Activated CD8-positive, alpha-beta T cell treated with anti-CD3 and anti-CD28 coated beads for 36 hours (primary cell): Measurements from ENCODE around the gene ALG1. TPM values are rescaled to one million over a fixed set of nuclear protein-coding genes. Genes with fewer than 3 reads are reported as not detected.
A peak's percentile ranks its signal among the peaks of the same experiment; 100 is the strongest.

Experiments
- ATAC-seq: fragments of 200-7000 bp; cut with Tn5 transposase; one replicate; pipeline ENCODE4 v1.10.0; 2021; ENCODE audit warnings: mild to moderate bottlenecking, moderate library complexity
- CTCF ChIA-PET: fragments of 350-600 bp; sonication (Branson Sonifier 250); formaldehyde crosslinking; loops from one replicate; lab custom pipeline; 2021; ENCODE audit warnings: antibody characterized with exemption; lab: Charles Lee
- POLR2A ChIA-PET: fragments of 350-600 bp; sonication (Branson Sonifier 250); formaldehyde crosslinking; loops from one replicate; lab custom pipeline; 2021; ENCODE audit warnings: antibody characterized with exemption; lab: Charles Lee
- DNase-seq: peaks from one replicate; pipeline ENCODE4 v3.0.0-alpha.2; 2020
- H3K27ac Mint-ChIP-seq: one replicate; pipeline ENCODE4 v1.8.0; 2021; ENCODE audit warnings: mild to moderate bottlenecking, mixed read lengths
- H3K27me3 Mint-ChIP-seq: one replicate; pipeline ENCODE4 v1.8.0; 2021; ENCODE audit warnings: mixed read lengths
- H3K36me3 Mint-ChIP-seq: one replicate; pipeline ENCODE4 v1.8.0; 2021; ENCODE audit warnings: low read depth, mixed read lengths
- H3K4me1 Mint-ChIP-seq: one replicate; pipeline ENCODE4 v1.8.0; 2021; ENCODE audit warnings: low read depth, mixed read lengths
- H3K4me3 Mint-ChIP-seq: one replicate; pipeline ENCODE4 v1.8.0; 2021; ENCODE audit warnings: mild to moderate bottlenecking, moderate library complexity, mixed read lengths
- H3K9me3 Mint-ChIP-seq: one replicate; pipeline ENCODE4 v1.8.0; 2021; ENCODE audit warnings: mixed read lengths
- CTCF ChIP-seq: fragments of 200-600 bp; IDR thresholded peaks from one replicate; pipeline ENCODE4 v1.8.0; 2022; ENCODE audit warnings: antibody characterized with exemption, mild to moderate bottlenecking
- intact Hi-C: fragments of 100-400 bp; cut with micrococcal nuclease; formaldehyde crosslinking; loops from one replicate; pipeline ENCODE4 v1.10.0; 2022
- total RNA-seq, 2 experiments: library from RNA; stranded (reverse); gene quantifications; one replicate each; pipeline ENCODE4 v1.2.3, GENCODE V29; 2021

The ALG1 gene
- total RNA-seq, 2 experiments from 2014 or later: 16.8 to 17.2 TPM

DNA sequence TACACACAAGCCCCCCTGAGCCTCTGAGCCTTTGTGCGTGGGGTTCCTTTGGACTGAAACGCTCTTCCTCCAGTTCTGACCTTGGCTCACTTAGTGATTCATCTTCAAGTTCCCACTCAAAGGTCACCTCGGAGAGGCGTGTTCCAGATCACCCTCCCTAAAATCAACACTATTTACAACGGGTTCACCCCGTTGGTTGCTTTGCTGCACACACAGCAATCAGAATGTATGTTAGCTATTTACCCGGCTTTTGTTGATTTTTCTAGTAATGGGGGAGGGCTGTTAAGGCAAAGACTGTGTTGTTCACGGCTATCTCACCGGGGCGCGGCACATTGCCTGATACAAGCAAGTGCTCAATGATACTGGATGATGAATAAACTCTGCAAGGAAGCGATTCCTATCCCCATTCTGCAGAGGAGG lies 38.9 kb upstream of the ALG1 start:
- DNase-seq: no peak
- intact Hi-C loops: no loop called here
- TF ChIP-seq CTCF: no peak
- no peaks in the 10 kb centered on the region for H3K9me3 Mint-ChIP-seq
- H3K27ac Mint-ChIP-seq: peak overlapping the region; percentile 5
- H3K36me3 Mint-ChIP-seq: peaks cover 3% of the 10 kb centered on the region
- ChIA-PET POLR2A (interaction anchor here (0.8 to 1.3 kb wide), 2 partner anchors 12 to 33 kb away, joined by 3 to 5 read pairs; partner anchors contain the start of gene C16orf89), CTCF (interaction anchor here (1.7 kb wide), 1 partner anchor 59 kb away, joined by 5 read pairs; no protein-coding TSS in a partner anchor)
- no peak for ATAC-seq
- H3K27me3 Mint-ChIP-seq: no peaks in the 10 kb centered on the region
- peak overlapping the region; percentile 81 for H3K4me3 Mint-ChIP-seq
- H3K4me1 Mint-ChIP-seq: peaks cover 18% of the 10 kb centered on the region

DNA sequence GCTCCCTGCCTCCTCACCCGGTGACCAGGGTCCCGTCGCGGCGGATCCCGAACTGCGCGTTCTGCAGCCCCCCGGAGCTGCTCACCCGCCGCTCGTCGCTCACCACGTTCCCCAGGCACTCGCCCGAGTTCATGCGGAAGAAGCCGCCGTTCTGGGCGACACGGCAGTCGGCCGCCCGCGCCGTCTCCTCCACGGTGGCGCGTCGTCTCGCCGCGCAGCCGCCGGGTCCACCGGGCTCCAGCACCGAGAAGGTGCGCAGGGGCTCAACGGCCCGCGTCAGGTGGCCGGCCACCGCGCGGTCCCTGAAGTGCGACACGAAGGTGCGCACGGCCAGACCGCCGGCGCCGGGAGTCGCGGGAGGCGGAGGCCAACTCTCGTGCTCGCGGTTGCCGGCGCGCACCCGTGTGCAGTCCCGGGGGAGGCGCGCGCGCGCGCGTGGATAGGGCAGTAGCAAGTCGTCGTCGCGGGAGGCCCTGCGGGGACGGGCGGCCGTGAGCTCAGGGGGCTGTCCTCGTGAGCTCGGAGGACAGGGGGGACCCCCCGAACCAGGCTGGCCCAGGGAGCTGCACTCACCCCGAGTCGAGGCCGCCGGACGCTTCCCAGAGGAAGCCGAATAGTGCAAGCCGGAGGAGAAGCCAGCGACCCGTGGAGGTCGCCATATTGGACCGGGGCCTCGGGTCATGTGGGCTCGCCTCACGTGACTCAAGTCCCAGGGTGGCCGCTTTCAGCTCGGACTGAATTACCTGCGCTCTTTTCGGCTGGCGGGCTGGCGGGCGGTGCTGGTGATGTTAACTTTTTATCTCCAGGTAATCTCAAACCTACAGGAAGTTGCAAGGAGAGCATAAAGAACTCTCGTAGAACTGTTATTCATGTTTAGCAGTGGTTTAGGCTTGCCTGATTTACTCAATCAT lies 38.1 kb upstream of the ALG1 start, which contains the start of gene NAGPA:
Gene NAGPA, minus strand, starts transcription at position 680 of the 911 bp plus-strand sequence. Its CDS starts 21 bp downstream, at position 659.
- CTCF ChIA-PET: interaction anchor here (1.0 to 1.6 kb wide), 5 partner anchors 9 to 409 kb away, joined by 3 to 5 read pairs (median 4); partner anchors contain the start of gene MGRN1
- peak; percentile 93 for DNase-seq

DNA sequence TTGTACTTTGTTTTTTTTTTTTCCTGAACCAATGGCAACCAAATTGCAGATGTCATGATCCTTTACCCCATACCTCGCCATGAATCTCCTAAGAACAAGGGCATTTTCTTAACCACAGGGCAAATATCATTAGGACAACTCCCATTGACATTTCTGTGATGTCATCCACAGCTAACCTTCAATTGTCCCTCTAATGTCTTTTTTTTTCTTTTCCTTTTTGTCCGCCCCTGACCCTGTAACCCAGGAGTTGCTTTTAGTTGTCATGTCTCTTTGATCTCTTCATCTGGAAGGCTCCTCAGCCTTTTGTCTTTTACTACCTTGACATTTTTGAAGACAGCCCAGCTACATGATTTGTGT lies 37.5 kb upstream of the ALG1 start:
- ATAC-seq: no peak
- H3K27ac Mint-ChIP-seq: peak overlapping the region; percentile 78
- peaks cover 3% of the 10 kb centered on the region for H3K36me3 Mint-ChIP-seq
- ChIA-PET CTCF (interaction anchor here (1.0 to 1.6 kb wide), 5 partner anchors 9 to 410 kb away, joined by 3 to 5 read pairs (median 4); partner anchors contain the start of gene MGRN1), POLR2A (interaction anchor here (0.8 to 2.3 kb wide), 6 partner anchors 11 to 75 kb away, joined by 3 to 8 read pairs (median 3); partner anchors contain the start of gene ALG1)
- TF ChIP-seq CTCF: no peak
- peak overlapping the region; percentile 81 for H3K4me3 Mint-ChIP-seq
- DNase-seq: no peak
- no peaks in the 10 kb centered on the region for H3K27me3 Mint-ChIP-seq
- H3K4me1 Mint-ChIP-seq: peaks cover 18% of the 10 kb centered on the region
- intact Hi-C loops: no loop called here
- no peaks in the 10 kb centered on the region for H3K9me3 Mint-ChIP-seq

More for the DNA sequence above, 38.1 kb upstream of the ALG1 start, which contains the start of gene NAGPA:
- POLR2A ChIA-PET: interaction anchor here (0.8 to 2.3 kb wide), 7 partner anchors 12 to 74 kb away, joined by 3 to 8 read pairs (median 3); partner anchors contain the start of genes ALG1 and C16orf89
- peaks cover 18% of the 10 kb centered on the region for H3K4me1 Mint-ChIP-seq
- intact Hi-C loops: no loop called here
- H3K27ac Mint-ChIP-seq: peak within 1 kb of the TSS; percentile 78
- peak within 1 kb of the TSS; percentile 81 for H3K4me3 Mint-ChIP-seq
- no peaks in the 10 kb centered on the region for H3K27me3 Mint-ChIP-seq
- peak; percentile 91 for ATAC-seq
- peaks cover 3% of the 10 kb centered on the region for H3K36me3 Mint-ChIP-seq
- H3K9me3 Mint-ChIP-seq: no peaks in the 10 kb centered on the region
- TF ChIP-seq CTCF: no peak

DNA sequence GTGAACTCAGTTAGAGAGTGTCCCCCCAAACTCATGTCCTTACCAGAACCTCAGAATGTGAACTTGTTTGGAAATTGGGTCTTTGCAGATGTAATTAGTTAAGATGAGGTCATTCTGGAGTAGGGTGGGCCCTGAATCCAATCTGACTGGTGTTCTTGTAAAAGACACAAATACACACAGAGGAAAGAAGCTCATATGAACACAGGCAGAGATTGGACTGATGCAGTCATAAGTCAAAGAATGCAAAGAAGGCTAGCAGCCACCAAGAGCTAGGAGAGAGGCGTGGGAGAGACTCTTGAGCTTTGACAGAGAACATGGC lies 35.8 kb upstream of the ALG1 start:
- no peak overlapping the region for H3K4me3 Mint-ChIP-seq
- no peak for TF ChIP-seq CTCF
- ChIA-PET POLR2A (no interaction called here), CTCF (no interaction called here)
- no peaks in the 10 kb centered on the region for H3K27me3 Mint-ChIP-seq
- H3K36me3 Mint-ChIP-seq: peaks cover 3% of the 10 kb centered on the region
- no peak overlapping the region for H3K27ac Mint-ChIP-seq
- intact Hi-C loops: no loop called here
- DNase-seq: no peak
- no peaks in the 10 kb centered on the region for H3K9me3 Mint-ChIP-seq
- no peak for ATAC-seq
- H3K4me1 Mint-ChIP-seq: peaks cover 18% of the 10 kb centered on the region
